GM23338 (cell line): ENCODE measurements around the gene GSX1. TPM values are rescaled to one million over a fixed set of nuclear protein-coding genes. Genes with fewer than 3 reads are reported as not detected.

ENCODE experiments used
- ATAC-seq: fragments of 200-7000 bp; cut with Tn5 transposase; 3 replicates; pipeline ENCODE4 v1.9.1; 2020
- DNase-seq: peaks from one replicate; pipeline ENCODE4 v3.0.0-alpha.2; 2015; ENCODE audit warnings: low spot score
- H2AFZ ChIP-seq: fragments of 200-600 bp; sonication (generic); 2 replicates; pipeline ENCODE4 v1.8.0; 2016; ENCODE audit warnings: antibody characterized with exemption, mild to moderate bottlenecking, moderate library complexity
- H3F3A ChIP-seq: fragments of 200-600 bp; sonication (generic); replicated peaks from 2 replicates; pipeline ENCODE4 v1.8.0; 2017; ENCODE audit warnings: antibody characterized with exemption, mixed run types, low read depth
- H3K27ac ChIP-seq: fragments of 200-600 bp; sonication (generic); 2 replicates; pipeline ENCODE4 v1.6.1; 2016; ENCODE audit warnings: low read depth
- H3K27me3 ChIP-seq: fragments of 200-600 bp; sonication (generic); 2 replicates; pipeline ENCODE4 v1.8.0; 2016; ENCODE audit warnings: mild to moderate bottlenecking, mixed run types, moderate library complexity; ENCODE audit not compliant: insufficient read depth
- H3K36me3 ChIP-seq: fragments of 200-600 bp; sonication (generic); 2 replicates; pipeline ENCODE4 v1.8.0; 2016; ENCODE audit warnings: mild to moderate bottlenecking; ENCODE audit not compliant: insufficient read depth
- H3K4me1 ChIP-seq: fragments of 200-600 bp; sonication (generic); 2 replicates; pipeline ENCODE4 v1.8.0; 2016; ENCODE audit warnings: mild to moderate bottlenecking, moderate library complexity; ENCODE audit not compliant: insufficient read depth
- H3K4me2 ChIP-seq: fragments of 200-600 bp; sonication (generic); 2 replicates; pipeline ENCODE4 v1.7.1; 2017; ENCODE audit warnings: mixed run types
- H3K4me3 ChIP-seq: fragments of 200-600 bp; sonication (generic); 2 replicates; pipeline ENCODE4 v1.6.1; 2016; ENCODE audit warnings: mixed run types
- H3K79me2 ChIP-seq: fragments of 200-600 bp; sonication (generic); replicated peaks from 2 replicates; pipeline ENCODE4 v1.8.0; 2017; ENCODE audit warnings: mild to moderate bottlenecking; ENCODE audit not compliant: insufficient read depth
- H3K9me2 ChIP-seq: fragments of 200-600 bp; sonication (generic); 2 replicates; pipeline ENCODE4 v1.8.0; 2017; ENCODE audit not compliant: insufficient read depth
- H4K20me1 ChIP-seq: fragments of 200-600 bp; sonication (generic); replicated peaks from 2 replicates; pipeline ENCODE4 v1.8.0; 2017; ENCODE audit warnings: mild to moderate bottlenecking; ENCODE audit not compliant: insufficient read depth
- H3K27ac Mint-ChIP-seq: 2 replicates; pipeline ENCODE4 v1.8.0; 2020; ENCODE audit warnings: inconsistent platforms, mild to moderate bottlenecking, moderate library complexity, mixed read lengths
- H3K27me3 Mint-ChIP-seq: 3 replicates; pipeline ENCODE4 v1.8.0; 2022; ENCODE audit warnings: low read depth, mild to moderate bottlenecking, moderate library complexity, mixed read lengths, inconsistent platforms; ENCODE audit not compliant: insufficient read depth, poor library complexity
- H3K36me3 Mint-ChIP-seq: 3 replicates; pipeline ENCODE4 v1.8.0; 2021; ENCODE audit warnings: low read depth, mild to moderate bottlenecking, inconsistent platforms, moderate library complexity, mixed read lengths
- H3K4me1 Mint-ChIP-seq: 3 replicates; pipeline ENCODE4 v1.8.0; 2020; ENCODE audit warnings: mild to moderate bottlenecking, inconsistent platforms, mixed read lengths
- H3K4me3 Mint-ChIP-seq: 3 replicates; pipeline ENCODE4 v1.8.0; 2021; ENCODE audit warnings: moderate library complexity, mild to moderate bottlenecking, inconsistent platforms, mixed read lengths
- H3K9me3 Mint-ChIP-seq: 3 replicates; pipeline ENCODE4 v1.8.0; 2020; ENCODE audit warnings: moderate library complexity, mild to moderate bottlenecking, inconsistent platforms, mixed read lengths
- CREB1 ChIP-seq: fragments of 250-450 bp; sonication (Bioruptor Pico); IDR thresholded peaks from 2 replicates; pipeline ENCODE4 v1.5.0; 2020; ENCODE audit warnings: low read depth, mild to moderate bottlenecking, moderate library complexity
- CTCF ChIP-seq, 2 experiments: fragments of 200-600 bp in 1 of 2; sonication (generic) in 1 of 2; conservative IDR thresholded peaks; 2 replicates each; pipeline versions ENCODE4 v1.5.1 to v1.6.1; 2016 to 2017; ENCODE audit warnings: antibody characterized with exemption in 2 of 2, low read depth in 2 of 2, mild to moderate bottlenecking in 2 of 2, moderate library complexity in 1 of 2
- ETS1 ChIP-seq: IDR thresholded peaks from 2 replicates; pipeline ENCODE4 v1.6.1; 2016; ENCODE audit warnings: antibody characterized with exemption
- EZH2 ChIP-seq: fragments of 200-600 bp; sonication (generic); IDR thresholded peaks from one replicate; pipeline ENCODE4 v1.8.0; 2017; ENCODE audit warnings: antibody characterized with exemption, mild to moderate bottlenecking, low read depth; ENCODE audit not compliant: unreplicated experiment
- EZH2phosphoT487 ChIP-seq: fragments of 200-600 bp; sonication (generic); IDR thresholded peaks from one replicate; pipeline ENCODE4 v1.8.1; 2018; ENCODE audit warnings: antibody characterized with exemption; ENCODE audit not compliant: unreplicated experiment
- JUNB ChIP-seq: IDR thresholded peaks from one replicate; pipeline ENCODE4 v1.6.1; 2016; ENCODE audit warnings: antibody characterized with exemption; ENCODE audit not compliant: unreplicated experiment
- NANOG ChIP-seq: IDR thresholded peaks from 2 replicates; pipeline ENCODE4 v1.6.1; 2016; ENCODE audit warnings: antibody characterized with exemption, borderline replicate concordance
- REST ChIP-seq: IDR thresholded peaks from one replicate; pipeline ENCODE4 v1.6.1; 2018; ENCODE audit warnings: antibody characterized with exemption; ENCODE audit not compliant: unreplicated experiment
- ZNF331 ChIP-seq: fragments of 250-450 bp; sonication (Bioruptor Pico); IDR thresholded peaks from 2 replicates; pipeline ENCODE4 v1.5.0; 2020; ENCODE audit warnings: low read depth, mild to moderate bottlenecking, moderate library complexity
- polyA plus RNA-seq: library from polyadenylated mRNA; unstranded; fragments of >200 nt; fragmentation: Nextera tagmentation; extraction: Ambion mirVana; gene quantifications from 2 replicates; pipeline ENCODE4 v1.2.1, GENCODE V29; 2016
- total RNA-seq: library from RNA; depleted of rRNA; stranded (reverse); fragments of >200 nt; shearing (Covaris generic); gene quantifications from 2 replicates; pipeline ENCODE4 v1.2.3, GENCODE V29; 2014

Gene GSX1
- total and polyA plus RNA-seq, 2 experiments from 2014 or later, result not detected

- no peak overlapping the region for H3K27ac ChIP-seq
- H3K4me3 ChIP-seq, result peak overlapping the region; percentile 47
- H3K4me1 Mint-ChIP-seq, result peaks cover 41% of the 10 kb centered on the region
- ATAC-seq (peak; percentile 6), DNase-seq (peak; percentile 65)
- no peaks in the 10 kb centered on the region for H3K79me2 ChIP-seq
- H3K4me2 ChIP-seq, result peak overlapping the region; percentile 78
- no peak overlapping the region for H3K27ac Mint-ChIP-seq
- H3K9me2 ChIP-seq, result no peaks in the 10 kb centered on the region
- H3K9me3 Mint-ChIP-seq, result no peaks in the 10 kb centered on the region; the same call in 1 of the 3 replicates
- no peaks in the 10 kb centered on the region for H3K36me3 ChIP-seq
- peak overlapping the region; percentile 51 for H3K4me3 Mint-ChIP-seq
- TF ChIP-seq EZH2phosphoT487 (peak; percentile 83), CREB1 (CRISPR knock-in tag) (no peak), JUNB (no peak), CTCF (conservative IDR thresholded peaks at IDR 0.05; ENCODE audit: low read depth in 2 of 2) (no peak), ZNF331 (CRISPR knock-in tag) (no peak), REST (no peak), ETS1 (no peak), EZH2 (peak; percentile 97), NANOG (no peak)
- H3K36me3 Mint-ChIP-seq, result peaks cover 3% of the 10 kb centered on the region; the same call in 1 of the 3 replicates
- peaks cover 100% of the 10 kb centered on the region for H3K27me3 ChIP-seq
- H3F3A ChIP-seq, result peaks cover 13% of the 10 kb centered on the region
- H3K4me1 ChIP-seq, result peaks cover 36% of the 10 kb centered on the region
- peaks cover 15% of the 10 kb centered on the region for H4K20me1 ChIP-seq
- H2AFZ ChIP-seq, result no peak overlapping the region
- peaks cover 80% of the 10 kb centered on the region for H3K27me3 Mint-ChIP-seq
These were observed 2.6 kb upstream of the GSX1 start for GRCh38 chr13:27789495-27790303.
